Natural killer cell (primary cell): ENCODE results near the gene PAMR1. TPM values are rescaled to one million over a fixed set of nuclear protein-coding genes. Genes with fewer than 3 reads are reported as not detected.

Source experiments
- ATAC-seq, 3 donors: fragments of 150-1000 bp in 2 of 3; fragments of 200-7000 bp in 1 of 3; cut with Tn5 transposase; 1 replicate in 1 of 3; 2 replicates in 2 of 3; pipeline ENCODE4 v1.10.0; 2021; ENCODE audit warnings: mild to moderate bottlenecking in 2 of 3, moderate library complexity in 2 of 3
- DNase-seq, 2 donors: peaks; one replicate each; pipeline versions ENCODE4 v3.0.0 to v3.0.0-alpha.2; 2013 to 2021; ENCODE audit warnings: mixed read lengths in 1 of 2
- H3K27ac ChIP-seq: one replicate; pipeline ENCODE4 v1.5.1; 2013; ENCODE audit warnings: mild to moderate bottlenecking, low read length
- H3K27me3 ChIP-seq: one replicate; pipeline ENCODE4 v1.6.1; 2013; ENCODE audit warnings: low read length; ENCODE audit not compliant: control insufficient read depth, insufficient read depth
- H3K36me3 ChIP-seq: one replicate; pipeline ENCODE4 v1.6.1; 2013; ENCODE audit warnings: low read length; ENCODE audit not compliant: control insufficient read depth, insufficient read depth
- H3K4me1 ChIP-seq: one replicate; pipeline ENCODE4 v1.6.1; 2013; ENCODE audit warnings: low read length; ENCODE audit not compliant: control insufficient read depth, insufficient read depth
- H3K4me3 ChIP-seq: one replicate; pipeline ENCODE4 v1.5.1; 2013; ENCODE audit warnings: low read length
- H3K9me3 ChIP-seq: one replicate; pipeline ENCODE4 v1.6.1; 2013; ENCODE audit warnings: low read length; ENCODE audit not compliant: control insufficient read depth, insufficient read depth
- H3K27ac Mint-ChIP-seq, 2 donors: one replicate each; pipeline ENCODE4 v1.8.0; 2022; ENCODE audit warnings: mild to moderate bottlenecking in 2 of 2, mixed read lengths in 2 of 2, moderate library complexity in 1 of 2
- H3K27me3 Mint-ChIP-seq, 2 donors: one replicate each; pipeline ENCODE4 v1.8.0; 2022; ENCODE audit warnings: low read depth in 2 of 2, mixed read lengths in 2 of 2
- H3K36me3 Mint-ChIP-seq: one replicate; pipeline ENCODE4 v1.8.0; 2022; ENCODE audit warnings: mixed read lengths
- H3K4me1 Mint-ChIP-seq, 2 donors: one replicate each; pipeline ENCODE4 v1.8.0; 2022; ENCODE audit warnings: mixed read lengths in 2 of 2
- H3K4me3 Mint-ChIP-seq: one replicate; pipeline ENCODE4 v1.8.0; 2022; ENCODE audit warnings: mild to moderate bottlenecking, moderate library complexity, mixed read lengths
- H3K9me3 Mint-ChIP-seq, 2 donors: one replicate each; pipeline ENCODE4 v1.8.0; 2022; ENCODE audit warnings: mixed read lengths in 2 of 2
- WGBS: methylation state at CpG from one replicate; pipeline ENCODE4 v1.1.7; 2013; ENCODE audit warnings: missing lambda C conversion rate; ENCODE audit not compliant: insufficient coverage; 5-methylcytosine and 5-hydroxymethylcytosine counted together
- intact Hi-C: fragments of 100-400 bp; cut with micrococcal nuclease; formaldehyde crosslinking; loops from one replicate; pipeline ENCODE4 v1.14.2; 2022
- total RNA-seq, 4 donors: library from RNA; stranded (reverse); fragments of 120-200 nt in 1 of 4; gene quantifications; one replicate each; pipeline versions ENCODE4 v1.2.3 to v1.2.4, GENCODE V29; 2013 to 2022
- TF ChIP-seq, protein P1 (sequence below): fragments of 200-600 bp; IDR thresholded peaks from one replicate; pipeline ENCODE4 v1.8.0; 2022; ENCODE audit warnings: antibody characterized with exemption

PAMR1 gene
- total RNA-seq, 3 donors from 2014 or later (not counting 1 experiment from before 2014, with no cell fraction given) = not detected

DNA sequence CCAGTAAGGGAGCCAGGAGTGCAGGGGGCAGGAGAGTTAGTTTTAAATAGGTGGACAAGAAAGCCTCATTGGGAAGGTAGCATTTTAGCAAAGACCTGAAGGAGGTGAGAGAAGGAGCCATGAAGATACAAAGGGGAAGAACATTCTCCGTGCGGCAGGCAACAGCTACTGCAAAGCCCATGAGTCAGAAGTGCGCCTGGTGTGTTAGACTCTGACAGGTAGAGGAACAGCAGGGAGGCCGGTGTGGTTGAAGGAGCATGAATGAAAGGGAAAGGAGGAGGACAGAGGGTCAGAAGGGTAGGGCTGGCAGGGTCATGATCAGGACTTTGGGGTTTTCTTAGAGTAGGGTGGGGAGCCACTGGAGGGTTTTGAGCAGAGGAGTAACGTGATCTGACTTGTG is 34.5 kb upstream of the PAMR1 start:
- Histone ChIP-seq H3K36me3 (no peaks in the 10 kb centered on the region), H3K4me1 (no peaks in the 10 kb centered on the region), H3K27me3 (peaks cover 5% of the 10 kb centered on the region), H3K9me3 (no peaks in the 10 kb centered on the region), H3K27ac (no peak overlapping the region), H3K4me3 (no peak overlapping the region)
- TF ChIP-seq, protein P1, sequence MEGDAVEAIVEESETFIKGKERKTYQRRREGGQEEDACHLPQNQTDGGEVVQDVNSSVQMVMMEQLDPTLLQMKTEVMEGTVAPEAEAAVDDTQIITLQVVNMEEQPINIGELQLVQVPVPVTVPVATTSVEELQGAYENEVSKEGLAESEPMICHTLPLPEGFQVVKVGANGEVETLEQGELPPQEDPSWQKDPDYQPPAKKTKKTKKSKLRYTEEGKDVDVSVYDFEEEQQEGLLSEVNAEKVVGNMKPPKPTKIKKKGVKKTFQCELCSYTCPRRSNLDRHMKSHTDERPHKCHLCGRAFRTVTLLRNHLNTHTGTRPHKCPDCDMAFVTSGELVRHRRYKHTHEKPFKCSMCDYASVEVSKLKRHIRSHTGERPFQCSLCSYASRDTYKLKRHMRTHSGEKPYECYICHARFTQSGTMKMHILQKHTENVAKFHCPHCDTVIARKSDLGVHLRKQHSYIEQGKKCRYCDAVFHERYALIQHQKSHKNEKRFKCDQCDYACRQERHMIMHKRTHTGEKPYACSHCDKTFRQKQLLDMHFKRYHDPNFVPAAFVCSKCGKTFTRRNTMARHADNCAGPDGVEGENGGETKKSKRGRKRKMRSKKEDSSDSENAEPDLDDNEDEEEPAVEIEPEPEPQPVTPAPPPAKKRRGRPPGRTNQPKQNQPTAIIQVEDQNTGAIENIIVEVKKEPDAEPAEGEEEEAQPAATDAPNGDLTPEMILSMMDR = no peak
- peaks cover 21 to 40% of the 10 kb centered on the region in 2 donors for H3K27me3 Mint-ChIP-seq
- intact Hi-C loops = no loop called here
- H3K9me3 Mint-ChIP-seq = no peaks in the 10 kb centered on the region
- H3K4me1 Mint-ChIP-seq = no peaks in the 10 kb centered on the region
- DNase-seq = no peak
- no peak for ATAC-seq
- H3K36me3 Mint-ChIP-seq = no peaks in the 10 kb centered on the region
- H3K27ac Mint-ChIP-seq = no peak overlapping the region
- WGBS = 83% methylated on average over 5 of the region's 5 CpGs
- H3K4me3 Mint-ChIP-seq = no peak overlapping the region

DNA sequence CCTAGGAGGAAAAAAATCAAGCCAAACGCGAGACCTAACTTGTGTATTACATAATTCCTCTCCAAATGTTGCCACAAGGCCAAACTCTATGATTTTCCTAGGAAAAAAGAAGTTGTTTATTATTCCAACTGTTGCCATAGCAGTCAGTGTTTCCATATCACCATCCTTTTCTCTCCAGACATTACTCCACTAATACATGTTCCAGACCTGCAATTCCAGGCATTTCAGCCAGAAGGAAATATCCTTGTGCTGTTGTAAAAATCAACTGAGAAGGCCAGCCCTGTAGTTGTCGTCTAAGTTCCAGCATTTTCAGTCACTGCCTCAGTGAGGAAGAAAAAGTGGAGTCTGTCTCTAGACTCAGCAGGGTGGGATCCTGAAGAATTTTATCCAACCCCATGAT is 33.1 kb upstream of the PAMR1 start:
- Mint-ChIP-seq H3K27me3 (peaks cover 27 to 47% of the 10 kb centered on the region in 2 donors), H3K36me3 (no peaks in the 10 kb centered on the region), H3K4me3 (no peak overlapping the region), H3K4me1 (no peaks in the 10 kb centered on the region), H3K27ac (no peak overlapping the region), H3K9me3 (no peaks in the 10 kb centered on the region)
- TF ChIP-seq, protein P1 = no peak
- WGBS = 60% methylated on average over 3 of the region's 3 CpGs
- DNase-seq = no peak
- intact Hi-C loops = no loop called here
- Histone ChIP-seq H3K27me3 (peaks cover 5% of the 10 kb centered on the region), H3K36me3 (no peaks in the 10 kb centered on the region), H3K4me1 (no peaks in the 10 kb centered on the region), H3K9me3 (no peaks in the 10 kb centered on the region), H3K27ac (no peak overlapping the region), H3K4me3 (no peak overlapping the region)
- ATAC-seq = no peak

DNA sequence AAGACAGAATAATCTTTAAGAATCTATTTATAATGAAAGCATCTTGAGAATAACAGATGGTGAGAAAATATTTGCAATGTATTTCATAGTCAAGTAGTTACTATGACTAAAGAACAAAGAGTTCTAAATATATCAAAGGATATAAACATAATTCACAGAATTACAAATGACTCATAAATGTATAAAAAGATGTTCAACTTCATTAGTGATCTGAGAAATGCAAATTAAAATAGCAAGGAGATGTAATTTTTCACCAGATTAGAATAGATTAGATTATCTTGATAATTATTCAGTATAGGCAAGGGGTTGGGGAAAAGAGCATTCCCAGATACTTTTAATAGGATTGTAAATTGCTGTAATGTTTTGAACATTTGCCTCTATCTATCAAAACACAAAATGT is 30.1 kb upstream of the PAMR1 start:
- H3K9me3 Mint-ChIP-seq = no peaks in the 10 kb centered on the region
- H3K27me3 ChIP-seq = peaks cover 3% of the 10 kb centered on the region
- no peak overlapping the region for H3K27ac Mint-ChIP-seq
- no peak for DNase-seq
- H3K9me3 ChIP-seq = no peaks in the 10 kb centered on the region
- H3K36me3 ChIP-seq = no peaks in the 10 kb centered on the region
- H3K4me3 Mint-ChIP-seq = no peak overlapping the region
- H3K27me3 Mint-ChIP-seq = peaks cover 17 to 22% of the 10 kb centered on the region in 2 donors
- H3K36me3 Mint-ChIP-seq = no peaks in the 10 kb centered on the region
- H3K27ac ChIP-seq = no peak overlapping the region
- H3K4me3 ChIP-seq = no peak overlapping the region
- intact Hi-C loops = no loop called here
- no peak for ATAC-seq
- H3K4me1 ChIP-seq = no peaks in the 10 kb centered on the region
- TF ChIP-seq, protein P1 = no peak
- H3K4me1 Mint-ChIP-seq = no peaks in the 10 kb centered on the region
